Glomerular visceral epithelial cell (primary cell): Measurements from ENCODE around the gene PTPN3.

ENCODE experiments used
- DNase-seq: peaks from one replicate; pipeline ENCODE4 v3.0.0-alpha.2; 2016; ENCODE audit errors: extremely low spot score

PTPN3 gene

DNA sequence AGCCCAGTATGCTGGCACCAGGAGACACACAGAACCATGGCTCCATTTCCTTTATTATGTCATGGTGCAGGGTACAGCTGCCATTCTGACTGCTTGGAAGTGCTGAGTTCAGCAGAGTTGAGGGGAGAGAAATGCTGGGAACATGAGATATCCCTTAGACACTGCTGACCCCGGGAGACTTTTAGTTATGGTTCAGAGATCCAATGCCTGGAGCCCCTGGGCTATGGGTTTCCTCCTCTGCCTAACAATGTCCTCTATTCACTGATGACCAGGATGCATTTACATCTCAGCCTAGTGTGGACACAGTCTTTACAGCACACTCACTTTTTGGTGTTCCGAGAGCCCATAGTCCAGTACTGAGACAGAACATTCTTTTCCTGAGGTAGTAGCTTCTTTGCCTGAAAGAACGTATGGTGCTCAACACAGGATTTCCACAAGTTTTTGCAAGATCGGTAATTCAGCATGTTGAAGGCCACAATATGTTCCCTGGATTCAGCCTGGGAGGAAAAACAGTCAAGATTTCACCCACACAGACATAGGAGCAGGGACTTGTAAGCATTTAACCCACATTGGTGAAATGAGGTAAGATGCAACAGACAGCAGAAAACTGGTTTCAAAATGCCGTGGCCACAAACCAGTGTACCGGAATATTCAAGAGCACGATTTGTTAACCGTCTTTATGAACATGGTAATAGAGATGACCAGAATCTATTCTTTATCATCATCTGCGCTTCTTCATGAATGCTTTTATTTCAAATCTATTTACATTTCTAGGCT lies 71.3 kb downstream of the PTPN3 start:
- DNase-seq = no peak

DNA sequence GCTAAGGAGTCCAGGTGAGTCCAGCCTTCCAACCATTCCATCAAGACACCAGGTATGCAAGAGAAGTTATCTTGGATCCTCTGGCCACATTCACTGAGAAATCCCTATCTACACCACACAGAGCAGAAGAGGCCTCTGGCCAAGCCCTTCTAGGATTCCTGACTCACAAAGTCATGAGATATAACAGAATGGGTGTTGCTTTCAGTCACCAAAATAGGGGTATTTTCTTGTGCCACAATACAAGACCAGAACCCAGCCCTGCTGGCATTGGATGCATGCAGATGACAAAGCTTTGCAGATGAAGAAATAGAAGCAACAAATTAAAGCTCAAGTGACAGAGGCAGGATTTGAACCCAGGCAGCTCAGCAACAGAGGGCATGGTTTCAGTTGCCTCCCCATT lies 73.5 kb downstream of the PTPN3 start:
- DNase-seq = no peak

DNA sequence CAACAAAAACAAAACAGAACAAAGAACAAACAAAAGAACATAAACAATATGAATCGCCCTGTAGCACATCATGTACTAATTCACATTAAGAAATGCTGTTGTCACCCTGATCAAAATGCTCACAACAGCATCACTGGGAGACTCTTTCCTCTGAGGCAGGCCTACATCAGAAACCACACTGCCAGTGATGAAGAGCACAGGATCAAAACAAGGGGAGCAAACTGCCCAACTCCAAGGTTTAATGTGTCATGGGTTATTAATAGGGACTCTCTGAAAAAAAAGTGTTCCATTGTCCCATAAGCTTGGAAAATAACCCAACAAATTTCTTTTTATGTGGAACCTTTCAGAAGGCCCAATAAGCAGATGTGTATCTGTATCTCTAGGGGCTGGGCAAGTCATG lies 74.2 kb downstream of the PTPN3 start:
- no peak for DNase-seq

DNA sequence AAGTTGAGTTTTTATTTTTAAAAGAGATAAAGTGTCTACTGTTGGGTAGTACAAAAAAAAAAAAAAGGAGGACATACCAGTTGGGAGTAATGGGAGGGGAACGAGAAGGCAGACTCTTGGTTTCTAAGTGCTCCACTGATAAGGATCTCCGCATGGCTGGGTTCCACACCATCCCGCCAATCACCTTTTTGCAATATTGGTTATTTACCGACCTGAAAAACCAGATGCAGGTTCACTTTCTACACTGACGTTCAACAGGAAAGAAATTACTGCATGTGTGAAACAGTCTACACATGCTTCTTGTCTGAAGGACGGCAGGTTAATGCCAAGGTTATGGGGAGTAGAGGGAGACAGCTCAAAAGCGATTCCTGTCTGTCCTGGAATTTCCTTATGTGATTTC lies 75.5 kb downstream of the PTPN3 start:
- DNase-seq = no peak

DNA sequence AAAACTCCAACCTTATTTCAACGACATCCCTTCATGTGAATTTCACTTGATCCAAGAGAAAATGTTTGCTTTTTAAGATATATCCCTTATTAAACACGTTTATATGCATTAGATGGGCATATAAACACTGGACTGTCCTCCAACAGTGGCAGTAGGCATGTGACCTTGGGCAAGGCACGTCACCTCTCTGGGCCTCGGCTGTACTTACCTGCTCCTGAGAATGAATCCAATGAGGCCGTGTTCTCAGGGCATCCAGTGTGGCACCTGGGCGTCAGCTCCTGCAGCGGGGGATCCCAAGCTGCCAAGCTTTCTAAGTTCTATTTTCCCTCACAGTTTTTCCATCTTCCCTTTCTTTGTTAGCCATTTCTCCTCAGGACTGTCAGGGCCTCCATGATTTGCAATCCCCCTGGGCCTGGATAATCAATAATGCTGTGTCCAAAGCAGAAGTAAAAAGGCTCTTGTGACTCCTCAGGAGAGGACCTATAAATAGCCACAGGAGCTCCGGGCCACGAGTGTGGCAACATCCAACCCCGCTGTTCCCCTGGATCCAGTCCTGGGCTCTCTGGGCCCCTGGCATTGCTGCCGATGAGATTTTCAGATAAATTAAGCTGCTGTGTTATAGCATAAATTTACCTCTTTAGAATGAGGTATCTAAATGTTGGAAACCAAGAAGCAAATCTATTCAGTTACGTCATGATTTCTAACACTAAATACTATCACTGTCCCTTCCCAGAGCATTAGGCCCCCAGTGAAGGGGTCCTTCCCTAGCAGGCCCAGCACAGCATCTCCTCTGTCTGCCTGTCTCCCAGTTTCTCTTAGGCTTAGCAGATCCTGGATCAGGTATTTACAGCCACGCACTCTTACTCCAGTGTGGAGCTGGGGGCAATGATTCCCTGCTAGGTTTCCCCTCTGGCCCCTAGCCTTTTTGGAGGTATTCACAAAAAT lies 76.8 kb downstream of the PTPN3 start:
- DNase-seq = no peak

DNA sequence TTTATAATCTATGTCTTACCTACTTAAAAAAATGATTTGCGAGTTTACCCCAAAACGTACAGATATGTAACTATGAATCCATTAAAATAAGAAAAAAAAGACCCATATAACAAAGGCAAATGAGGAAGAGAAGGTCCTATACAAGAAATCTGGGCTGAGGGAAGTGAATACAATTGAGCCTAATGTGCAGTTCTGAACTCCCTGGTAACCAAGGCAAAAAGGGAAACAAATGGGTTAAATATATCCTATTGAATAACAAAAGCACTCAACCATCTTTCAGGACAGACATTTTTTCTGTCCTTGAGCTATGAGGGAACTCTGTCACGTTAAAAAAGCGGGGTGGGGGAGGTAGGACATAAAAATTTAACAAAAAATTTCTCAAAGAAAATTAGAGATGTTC lies 78.6 kb downstream of the PTPN3 start:
- no peak for DNase-seq

DNA sequence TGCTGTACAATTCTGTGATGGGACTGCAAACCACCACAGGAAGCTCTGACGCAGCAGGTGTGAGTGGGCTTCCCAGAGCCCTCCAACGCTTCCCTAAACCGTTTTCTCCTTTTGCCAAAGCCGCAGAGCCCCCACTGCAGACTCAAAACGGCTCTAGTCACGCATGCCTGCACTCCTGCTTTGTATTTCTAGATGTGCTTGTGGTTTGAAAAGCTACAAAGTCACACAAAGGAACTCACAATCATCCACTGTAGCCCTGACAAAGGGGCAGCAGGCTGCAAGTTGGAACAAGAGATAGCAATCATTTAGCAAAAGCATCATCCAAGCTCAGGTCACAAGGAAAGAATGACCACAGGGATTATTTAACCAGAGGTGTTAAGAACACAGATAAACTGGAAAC lies 79.3 kb downstream of the PTPN3 start:
- peak; percentile 69 for DNase-seq

DNA sequence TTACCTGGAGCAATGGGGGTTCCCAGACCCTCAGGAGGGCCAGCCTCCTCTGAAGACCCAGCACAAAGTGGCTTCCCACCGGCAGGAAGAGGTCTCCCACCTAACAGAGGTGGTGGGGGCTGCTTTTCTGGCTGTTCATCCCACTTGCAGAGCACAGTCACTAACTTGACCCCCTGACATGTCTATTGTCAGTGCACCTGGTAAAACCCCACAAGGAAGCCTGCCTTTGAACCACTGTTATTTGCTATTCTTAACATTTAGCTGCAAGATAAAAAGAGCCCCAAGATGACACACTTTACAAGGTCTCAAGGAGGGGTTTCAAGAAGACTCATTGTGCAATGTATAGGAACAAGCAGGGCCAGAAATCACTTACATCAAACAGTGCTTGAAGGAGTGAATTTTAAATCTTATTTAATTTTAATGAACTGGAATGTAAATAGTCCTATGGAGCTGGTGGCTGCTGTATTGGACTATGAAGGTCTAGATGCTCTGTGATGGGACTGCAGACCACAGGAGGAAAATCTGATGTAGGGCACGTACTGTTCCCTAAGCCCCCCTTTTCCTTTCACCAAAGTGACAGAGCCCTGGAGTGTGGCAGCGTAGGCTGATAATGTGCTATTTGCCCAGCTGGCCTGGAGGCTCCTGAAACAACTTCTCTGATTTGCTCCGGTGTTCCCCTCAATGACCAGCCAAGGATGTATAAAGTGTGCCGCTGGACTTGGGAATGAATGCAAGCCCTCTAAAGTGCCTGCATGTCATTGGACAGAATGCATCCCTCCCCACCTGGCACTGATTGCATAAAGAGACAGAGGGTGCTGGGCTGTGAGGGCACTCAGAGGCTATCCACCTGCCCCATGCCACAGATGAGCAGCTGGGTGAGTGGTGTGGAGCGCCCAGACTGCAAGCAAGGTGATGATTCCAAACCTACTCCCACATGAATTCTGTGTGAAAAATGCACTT lies 80.2 kb downstream of the PTPN3 start:
- DNase-seq = no peak

DNA sequence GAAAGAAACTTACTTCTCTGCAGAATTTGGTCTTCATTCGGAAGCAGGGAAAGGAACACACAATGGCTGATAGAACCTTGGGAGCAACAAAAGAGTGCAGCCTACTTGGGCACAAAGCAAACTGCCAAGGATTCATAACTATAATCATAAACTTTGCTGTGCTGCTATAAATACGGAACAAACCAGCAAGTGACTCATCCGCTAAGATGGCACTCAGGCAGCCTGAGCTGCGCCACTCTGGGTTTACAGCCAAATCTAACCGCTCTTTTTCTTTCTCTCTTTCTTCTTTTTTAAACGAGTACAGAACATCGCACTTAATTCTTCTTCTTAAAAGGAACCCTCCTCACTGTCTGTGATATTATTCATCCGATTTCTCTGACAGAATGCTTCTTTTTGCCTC lies 81.1 kb downstream of the PTPN3 start:
- no peak for DNase-seq

DNA sequence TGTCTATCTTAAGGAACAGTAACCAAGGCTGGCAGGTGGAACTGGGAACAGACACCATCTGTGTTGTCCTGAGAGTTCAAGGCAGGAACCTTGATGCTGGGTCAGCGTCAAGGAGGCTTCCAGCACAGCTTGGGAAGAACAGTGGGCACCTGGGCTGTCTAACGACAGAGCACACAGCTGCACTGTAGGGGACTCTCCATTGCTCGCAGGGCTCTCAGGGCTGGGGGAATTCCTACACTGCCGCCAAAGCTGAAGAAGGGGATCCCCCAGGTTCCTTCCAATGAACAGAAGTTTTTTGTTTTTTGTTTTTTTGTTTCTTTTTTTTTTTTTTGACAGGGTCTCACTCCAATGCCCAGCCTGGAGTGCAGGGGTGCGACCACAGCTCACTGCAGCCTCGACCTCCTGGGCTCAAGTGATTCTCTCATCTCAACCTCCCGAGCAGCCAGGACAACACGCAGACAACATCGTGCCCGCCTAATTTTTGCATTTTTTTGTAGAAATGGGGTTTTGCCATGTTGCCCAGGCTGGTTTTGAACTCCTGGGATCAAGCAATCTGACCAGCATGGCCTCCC lies 81.9 kb downstream of the PTPN3 start:
- no peak for DNase-seq

DNA sequence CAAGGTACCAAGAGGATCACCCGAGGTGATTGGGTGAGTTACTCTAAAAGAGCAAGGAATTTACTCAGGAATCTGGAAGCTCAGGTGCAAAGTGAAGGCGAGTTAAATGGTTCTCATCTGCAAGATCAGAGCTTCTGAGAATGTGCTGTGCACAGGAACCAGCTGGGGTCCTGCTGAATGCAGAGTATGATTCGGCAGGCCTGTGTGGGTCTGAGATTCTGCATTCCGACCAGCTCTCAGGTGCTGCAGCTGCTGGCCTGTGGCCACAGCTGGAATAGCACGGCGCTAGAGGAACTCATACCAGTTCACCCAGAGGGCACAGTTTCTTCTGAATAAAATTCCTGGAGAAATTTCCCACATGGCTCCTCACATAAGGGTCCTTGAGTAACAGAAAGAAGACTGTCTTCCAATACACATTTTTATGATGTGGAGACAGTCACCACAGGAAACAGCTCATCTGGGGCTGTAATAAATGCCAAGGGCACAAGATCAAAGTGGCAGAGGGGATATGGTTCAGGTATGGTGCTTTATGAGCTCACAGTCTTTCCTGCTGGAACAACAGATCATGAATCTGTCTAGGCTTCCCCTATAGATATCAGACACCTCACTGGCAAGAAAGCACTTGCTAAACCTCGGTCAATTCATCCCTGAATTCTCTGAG lies 83.9 kb downstream of the PTPN3 start:
- no peak for DNase-seq

DNA sequence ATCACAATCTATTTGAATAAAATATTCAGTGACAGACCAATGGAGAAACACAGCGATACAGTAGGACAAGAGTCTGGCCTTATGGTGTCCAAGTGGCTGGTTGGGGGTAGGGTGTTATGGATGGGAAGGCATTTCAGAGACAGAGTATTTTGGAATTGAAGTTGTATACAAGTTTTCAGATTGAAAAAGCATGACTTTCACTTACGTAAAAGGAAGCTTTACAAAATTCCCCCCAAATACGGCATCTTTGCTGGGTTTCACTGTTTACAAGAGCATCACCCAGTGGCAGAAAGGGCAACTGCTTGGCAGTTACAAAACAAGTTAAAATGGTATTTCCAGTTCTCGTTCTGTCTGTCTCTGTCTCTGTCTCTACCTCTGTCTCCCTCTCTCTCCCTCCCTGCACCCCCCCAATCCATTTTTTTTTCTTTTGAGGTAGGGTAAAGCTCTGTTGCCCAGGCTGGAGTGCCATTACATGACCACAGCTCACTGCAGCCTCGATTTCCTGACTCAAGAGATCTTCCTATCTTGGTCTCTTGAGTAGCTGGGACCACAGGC lies 86.2 kb downstream of the PTPN3 start:
- DNase-seq = no peak

DNA sequence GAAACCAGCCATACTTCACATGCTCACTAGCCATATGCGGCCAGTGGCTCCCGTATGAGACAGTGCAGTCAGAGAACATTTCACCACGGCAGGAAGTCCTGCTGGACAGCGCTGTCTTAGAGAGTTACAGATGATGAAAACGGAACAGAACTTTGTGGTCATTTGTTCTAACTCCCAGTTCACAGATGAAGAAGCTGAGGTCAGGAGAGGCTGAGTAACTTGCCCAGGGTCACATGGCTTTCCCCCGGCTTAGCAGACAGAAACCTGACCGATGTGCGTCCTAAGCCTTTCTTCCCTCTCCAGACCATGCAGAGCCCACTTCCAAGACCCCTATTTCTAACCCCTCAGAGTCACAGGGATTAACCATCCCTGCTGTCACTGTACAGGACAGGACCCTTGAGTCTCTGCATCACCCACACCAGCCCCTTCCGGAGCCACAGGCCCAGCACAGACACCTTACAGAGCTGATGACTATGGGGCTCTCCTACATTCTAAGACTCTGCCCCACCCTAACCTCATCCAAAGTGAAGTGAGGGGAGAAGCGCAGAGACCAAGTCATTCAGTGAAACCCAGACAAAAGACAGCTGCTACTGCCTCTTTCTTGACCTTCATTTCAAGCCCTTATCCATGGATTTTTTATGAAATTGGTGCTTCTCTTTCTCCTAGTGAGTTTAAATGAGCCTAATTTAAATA lies 86.9 kb downstream of the PTPN3 start:
- DNase-seq = no peak

DNA sequence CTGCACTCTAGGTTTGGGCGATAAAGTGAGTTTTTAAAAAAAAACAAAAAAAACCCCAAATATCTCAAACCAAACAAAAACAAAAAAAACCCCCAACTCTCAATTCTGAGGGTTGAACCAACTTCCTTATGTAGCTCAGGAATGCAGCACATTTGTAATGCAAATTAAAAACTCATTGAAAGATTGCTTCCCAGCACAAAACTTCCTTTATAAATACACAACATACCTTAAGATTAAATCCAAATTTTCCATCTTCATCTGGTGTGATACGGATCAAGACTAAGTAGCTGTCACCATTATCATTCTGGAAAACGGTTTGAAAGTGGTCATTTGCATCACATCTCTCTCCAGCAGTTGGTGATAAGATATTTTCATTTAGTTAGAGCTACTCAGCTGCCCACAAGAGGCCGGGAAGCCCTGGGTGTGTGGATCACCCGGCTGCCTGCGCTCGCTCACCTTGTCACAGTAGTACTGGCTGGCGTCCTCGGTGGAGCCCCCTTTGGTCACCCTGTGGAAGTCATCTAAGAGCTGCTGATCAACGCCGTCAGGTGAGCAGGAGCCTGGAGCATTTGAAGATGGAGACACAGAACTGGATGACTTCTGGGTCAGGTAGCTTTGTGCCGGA lies 88.2 kb downstream of the PTPN3 start:
- DNase-seq = no peak

DNA sequence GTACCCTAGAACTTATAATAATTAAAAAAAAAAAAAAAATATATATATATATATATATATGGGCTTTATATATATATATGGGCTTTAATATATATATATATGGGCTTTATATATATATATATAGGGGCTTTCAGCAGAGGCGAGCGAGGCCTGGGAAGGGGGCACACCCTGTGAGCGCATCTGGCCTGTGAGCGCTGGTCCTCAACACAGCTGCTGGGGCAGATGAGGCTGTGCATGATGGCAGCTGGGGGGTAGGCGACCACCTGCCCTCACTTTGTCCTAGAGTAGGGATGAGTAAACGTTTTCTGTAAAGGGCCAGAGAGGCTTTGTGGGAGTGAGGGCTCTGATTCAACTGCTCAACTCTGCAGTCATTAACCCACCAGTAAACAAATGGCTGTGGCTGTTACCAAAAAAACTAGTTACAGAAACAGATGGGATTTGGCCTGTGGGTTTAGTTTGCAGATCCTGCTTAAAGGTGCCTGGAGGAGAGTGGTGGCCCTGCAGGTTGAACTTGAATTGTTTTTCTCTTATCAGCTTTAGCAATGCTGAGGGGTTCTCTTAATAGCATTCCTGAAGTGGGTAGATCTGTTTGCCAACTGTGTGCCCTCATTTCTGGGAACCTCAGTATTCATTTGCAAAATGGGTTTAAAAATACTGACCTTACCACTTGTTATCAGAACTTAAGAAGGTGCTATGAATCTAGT lies 89.2 kb downstream of the PTPN3 start:
- no peak for DNase-seq

DNA sequence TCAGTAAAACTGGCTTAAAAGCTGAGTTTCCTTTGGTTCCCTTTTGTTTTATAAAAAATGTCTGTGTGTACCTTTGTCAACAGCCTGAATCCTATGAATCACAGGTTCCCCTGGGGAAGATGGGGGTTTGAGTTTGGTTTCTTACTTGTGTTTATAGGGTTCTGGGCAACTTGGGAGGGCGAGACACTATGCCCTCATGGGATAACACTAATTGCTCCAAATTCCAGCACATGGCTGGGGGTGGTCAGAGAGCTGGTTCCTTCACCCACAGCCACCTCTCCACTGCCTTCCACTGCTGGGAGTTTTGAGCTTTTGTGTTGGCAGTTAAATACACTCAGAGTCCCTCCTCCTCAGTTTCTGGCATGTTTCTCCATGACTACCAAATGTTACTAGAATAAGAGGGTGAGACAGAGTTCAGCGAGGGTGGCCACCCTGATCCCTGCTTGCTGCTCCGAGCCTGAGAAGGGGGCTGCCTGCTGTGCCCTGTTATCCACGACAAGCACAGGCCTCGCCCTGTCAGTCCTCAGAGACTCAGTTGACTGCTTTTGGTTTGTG lies 94.3 kb downstream of the PTPN3 start:
- no peak for DNase-seq

DNA sequence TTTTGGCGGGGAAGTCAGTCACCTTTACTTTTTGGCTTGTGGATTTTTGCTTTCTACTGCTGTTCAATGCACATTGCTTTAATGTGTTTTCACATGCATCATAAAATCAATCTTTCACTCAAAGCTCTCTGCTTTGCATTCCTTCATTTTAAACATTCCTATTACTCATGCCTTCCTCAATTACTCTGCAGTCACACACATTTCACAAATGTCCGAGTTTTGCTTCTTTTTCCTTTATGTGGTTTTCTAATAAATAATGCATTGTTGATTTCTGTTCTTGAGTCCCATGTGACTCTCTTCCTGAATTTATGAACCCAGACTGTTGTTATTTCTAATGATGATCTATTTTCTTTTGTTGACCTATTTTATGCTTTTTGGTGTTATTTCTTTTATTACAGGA lies 95.0 kb downstream of the PTPN3 start:
- no peak for DNase-seq

DNA sequence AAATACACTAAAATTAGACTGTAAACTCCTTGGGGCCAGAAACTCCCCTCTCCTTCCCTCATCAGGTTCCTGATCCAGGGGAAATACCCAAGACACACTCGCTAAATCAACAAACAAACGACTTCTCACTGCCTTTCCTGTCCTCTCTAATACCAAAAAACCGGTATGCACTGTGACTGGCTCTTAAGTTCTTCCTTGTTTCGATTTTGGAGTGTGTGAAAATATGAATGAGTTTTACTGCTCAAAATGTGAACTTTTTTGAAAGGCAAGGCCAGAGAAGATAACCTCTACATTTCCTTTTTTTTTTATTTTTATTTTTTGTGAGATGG lies 96.2 kb downstream of the PTPN3 start:
- no peak for DNase-seq
